Cardiac muscle cell (in vitro differentiated cells and primary cell): Measurements from ENCODE around the gene ADAM17. TPM values are rescaled to one million over a fixed set of nuclear protein-coding genes. Genes with fewer than 3 reads are reported as not detected.

Source experiments
- DNase-seq, 2 donors: peaks; one replicate each; pipeline versions ENCODE4 v3.0.0 to v3.0.0-alpha.2; 2010 to 2017; ENCODE audit warnings: low read depth in 1 of 2, low spot score in 1 of 2
- H3K27ac ChIP-seq: fragments of 200-600 bp; sonication (generic); 2 replicates; pipeline ENCODE4 v1.5.1; 2016
- H3K27me3 ChIP-seq: fragments of 200-600 bp; sonication (generic); 2 replicates; pipeline ENCODE4 v1.6.0; 2016; ENCODE audit warnings: control low read depth
- H3K36me3 ChIP-seq: fragments of 200-600 bp; sonication (generic); 2 replicates; pipeline ENCODE4 v1.5.1; 2016; ENCODE audit warnings: control low read depth
- H3K4me1 ChIP-seq: fragments of 200-600 bp; sonication (generic); 2 replicates; pipeline ENCODE4 v1.8.1; 2017; ENCODE audit warnings: low read depth, mild to moderate bottlenecking, mixed run types
- H3K4me3 ChIP-seq: fragments of 200-600 bp; sonication (generic); 2 replicates; pipeline ENCODE4 v1.5.1; 2016; ENCODE audit warnings: mild to moderate bottlenecking
- H3K9me3 ChIP-seq: fragments of 200-600 bp; sonication (generic); 2 replicates; pipeline ENCODE4 v1.5.1; 2017; ENCODE audit warnings: low read depth, mild to moderate bottlenecking, control low read depth
- CTCF ChIP-seq: IDR thresholded peaks from 2 replicates; pipeline ENCODE4 v1.5.1; 2012; ENCODE audit warnings: low read depth, mild to moderate bottlenecking, low read length
- polyA plus RNA-seq: library from polyadenylated mRNA; unstranded; fragments of >200 nt; fragmentation: Nextera tagmentation; extraction: Ambion mirVana; gene quantifications from 2 replicates; pipeline ENCODE4 v1.2.1, GENCODE V29; 2016
- total RNA-seq: library from RNA; depleted of rRNA; stranded (reverse); fragments of >200 nt; gene quantifications from 2 replicates; pipeline ENCODE4 v1.2.3, GENCODE V29; 2016

ADAM17 gene
- total and polyA plus RNA-seq, 2 experiments from 2014 or later: 23.9 to 32.0 TPM

- H3K9me3 ChIP-seq: no peaks in the 10 kb centered on the region
- no peaks in the 10 kb centered on the region for H3K27me3 ChIP-seq
- peaks cover 6% of the 10 kb centered on the region for H3K36me3 ChIP-seq
- TF ChIP-seq CTCF: no peak
- H3K27ac ChIP-seq: no peak overlapping the region
- peak in 1 of 2 donors; percentile 86 for DNase-seq
- H3K4me3 ChIP-seq: no peak overlapping the region
- H3K4me1 ChIP-seq: no peaks in the 10 kb centered on the region
Observed at GRCh38 chr2:9539531-9539930, 16.1 kb downstream of the ADAM17 start.

GRCh38 chr2:9538000-9538507 is 17.6 kb downstream of the ADAM17 start:
- TF ChIP-seq CTCF: no peak
- H3K4me3 ChIP-seq: no peak overlapping the region
- no peak overlapping the region for H3K27ac ChIP-seq
- H3K9me3 ChIP-seq: no peaks in the 10 kb centered on the region
- H3K4me1 ChIP-seq: no peaks in the 10 kb centered on the region
- DNase-seq: peak in 1 of 2 donors; percentile 95
- H3K36me3 ChIP-seq: peaks cover 6% of the 10 kb centered on the region
- no peaks in the 10 kb centered on the region for H3K27me3 ChIP-seq

GRCh38 chr2:9536504-9536903 is 19.1 kb downstream of the ADAM17 start:
- Histone ChIP-seq H3K4me3 (no peak overlapping the region), H3K9me3 (no peaks in the 10 kb centered on the region), H3K27me3 (no peaks in the 10 kb centered on the region), H3K36me3 (peaks cover 10% of the 10 kb centered on the region), H3K4me1 (no peaks in the 10 kb centered on the region), H3K27ac (no peak overlapping the region)
- no peak for TF ChIP-seq CTCF
- DNase-seq: no peak

GRCh38 chr2:9535177-9535576 is 20.5 kb downstream of the ADAM17 start:
- TF ChIP-seq CTCF: no peak
- Histone ChIP-seq H3K4me1 (no peaks in the 10 kb centered on the region), H3K36me3 (peaks cover 10% of the 10 kb centered on the region), H3K4me3 (no peak overlapping the region), H3K27me3 (no peaks in the 10 kb centered on the region), H3K9me3 (no peaks in the 10 kb centered on the region), H3K27ac (no peak overlapping the region)
- DNase-seq: no peak

GRCh38 chr2:9533663-9534062 is 22.0 kb downstream of the ADAM17 start:
- H3K36me3 ChIP-seq: peaks cover 10% of the 10 kb centered on the region
- no peaks in the 10 kb centered on the region for H3K4me1 ChIP-seq
- no peak for DNase-seq
- no peaks in the 10 kb centered on the region for H3K9me3 ChIP-seq
- no peaks in the 10 kb centered on the region for H3K27me3 ChIP-seq
- no peak overlapping the region for H3K4me3 ChIP-seq
- no peak overlapping the region for H3K27ac ChIP-seq
- no peak for TF ChIP-seq CTCF

GRCh38 chr2:9532421-9532820 is 23.2 kb downstream of the ADAM17 start:
- H3K9me3 ChIP-seq: no peaks in the 10 kb centered on the region
- H3K27me3 ChIP-seq: no peaks in the 10 kb centered on the region
- no peak for DNase-seq
- peaks cover 10% of the 10 kb centered on the region for H3K36me3 ChIP-seq
- no peak for TF ChIP-seq CTCF
- no peaks in the 10 kb centered on the region for H3K4me1 ChIP-seq
- no peak overlapping the region for H3K4me3 ChIP-seq
- H3K27ac ChIP-seq: no peak overlapping the region
